ENCODE results near the gene HCN3. TPM values are rescaled to one million over a fixed set of nuclear protein-coding genes. Genes with fewer than 3 reads are reported as not detected.

Gene HCN3
- total RNA-seq, 6 experiments from 2014 or later = 1.3 to 1.6 (median 1.5) TPM

DNA sequence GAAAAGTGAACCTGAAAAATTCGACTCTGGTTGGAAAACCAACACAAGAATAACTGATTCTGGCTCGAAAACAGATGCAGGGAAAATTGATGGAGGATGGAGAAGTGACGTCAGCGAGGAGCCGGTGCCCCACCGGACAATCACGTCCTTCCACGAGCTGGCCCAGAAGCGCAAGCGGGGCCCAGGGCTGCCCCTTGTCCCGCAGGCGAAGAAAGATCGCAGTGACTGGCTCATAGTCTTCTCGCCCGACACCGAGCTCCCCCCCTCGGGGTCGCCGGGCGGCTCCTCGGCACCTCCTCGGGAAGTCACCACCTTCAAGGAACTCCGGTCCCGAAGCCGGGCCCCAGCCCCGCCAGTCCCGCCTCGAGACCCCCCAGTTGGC, 45.3 kb downstream of the HCN3 start:
- peak overlapping the region; percentile 96 for H3K4me3 Mint-ChIP-seq
- TF ChIP-seq, protein P1, sequence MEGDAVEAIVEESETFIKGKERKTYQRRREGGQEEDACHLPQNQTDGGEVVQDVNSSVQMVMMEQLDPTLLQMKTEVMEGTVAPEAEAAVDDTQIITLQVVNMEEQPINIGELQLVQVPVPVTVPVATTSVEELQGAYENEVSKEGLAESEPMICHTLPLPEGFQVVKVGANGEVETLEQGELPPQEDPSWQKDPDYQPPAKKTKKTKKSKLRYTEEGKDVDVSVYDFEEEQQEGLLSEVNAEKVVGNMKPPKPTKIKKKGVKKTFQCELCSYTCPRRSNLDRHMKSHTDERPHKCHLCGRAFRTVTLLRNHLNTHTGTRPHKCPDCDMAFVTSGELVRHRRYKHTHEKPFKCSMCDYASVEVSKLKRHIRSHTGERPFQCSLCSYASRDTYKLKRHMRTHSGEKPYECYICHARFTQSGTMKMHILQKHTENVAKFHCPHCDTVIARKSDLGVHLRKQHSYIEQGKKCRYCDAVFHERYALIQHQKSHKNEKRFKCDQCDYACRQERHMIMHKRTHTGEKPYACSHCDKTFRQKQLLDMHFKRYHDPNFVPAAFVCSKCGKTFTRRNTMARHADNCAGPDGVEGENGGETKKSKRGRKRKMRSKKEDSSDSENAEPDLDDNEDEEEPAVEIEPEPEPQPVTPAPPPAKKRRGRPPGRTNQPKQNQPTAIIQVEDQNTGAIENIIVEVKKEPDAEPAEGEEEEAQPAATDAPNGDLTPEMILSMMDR (IDR thresholded peaks at IDR 0.05) = no peak
- peak; percentile 26 for DNase-seq
- H3K27me3 Mint-ChIP-seq (ENCODE audit: insufficient read depth) = peaks cover 13% of the 10 kb centered on the region
- peaks cover 40% of the 10 kb centered on the region for H3K4me1 Mint-ChIP-seq (ENCODE audit: low read depth)
- H3K27ac Mint-ChIP-seq = peak overlapping the region; percentile 86
- no peaks in the 10 kb centered on the region for H3K9me3 Mint-ChIP-seq
- H3K36me3 Mint-ChIP-seq (ENCODE audit: low read depth) = peaks cover 5% of the 10 kb centered on the region; the same call in 1 of the 2 replicates

DNA sequence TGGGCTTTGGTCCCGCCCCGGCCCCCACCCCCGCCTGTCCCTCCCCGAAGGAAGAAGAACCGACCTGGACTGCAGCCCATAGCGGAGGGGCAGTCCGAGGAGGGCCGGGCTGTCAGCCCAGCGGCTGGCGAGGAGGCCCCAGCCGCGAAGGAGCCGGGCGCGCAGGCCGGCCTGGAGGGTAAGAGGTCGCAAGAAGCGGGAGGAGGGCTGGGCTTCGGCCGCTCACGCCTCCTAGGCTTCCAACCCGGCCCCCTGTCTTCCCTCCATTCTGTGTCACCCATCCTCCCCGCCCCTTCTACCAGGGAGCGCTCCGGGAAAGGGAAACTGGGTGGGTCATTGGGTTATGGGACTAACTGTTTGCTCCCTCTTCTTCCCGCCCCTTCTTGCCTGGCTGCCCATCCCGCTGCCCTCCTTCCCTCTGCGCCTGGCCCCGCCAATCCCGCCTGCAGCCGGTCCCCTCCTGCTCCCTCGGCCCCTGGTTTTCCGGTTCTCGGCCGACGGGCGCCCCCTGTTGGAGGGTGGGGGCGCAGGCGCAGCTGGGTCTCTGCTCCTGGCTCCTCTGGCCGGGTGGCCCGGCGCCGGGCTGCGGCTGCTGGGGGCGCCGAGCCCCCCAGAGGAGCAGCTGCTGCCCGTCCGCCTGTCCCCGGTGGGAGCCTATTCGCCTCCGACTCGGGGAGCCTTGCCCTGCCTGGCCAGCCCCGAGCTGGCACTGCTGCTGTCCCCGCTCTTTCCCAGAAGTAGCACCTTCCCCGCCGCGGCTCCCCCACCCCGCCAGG, 45.9 kb downstream of the HCN3 start:
- peak overlapping the region; percentile 96 for H3K4me3 Mint-ChIP-seq
- H3K9me3 Mint-ChIP-seq = no peaks in the 10 kb centered on the region
- H3K4me1 Mint-ChIP-seq (ENCODE audit: low read depth) = peaks cover 40% of the 10 kb centered on the region
- peaks cover 13% of the 10 kb centered on the region for H3K27me3 Mint-ChIP-seq (ENCODE audit: insufficient read depth)
- H3K27ac Mint-ChIP-seq = peak overlapping the region; percentile 86
- peak; percentile 96 for DNase-seq
- TF ChIP-seq, protein P1 (IDR thresholded peaks at IDR 0.05) = peak; percentile 99
- H3K36me3 Mint-ChIP-seq (ENCODE audit: low read depth) = peaks cover 5% of the 10 kb centered on the region; the same call in 1 of the 2 replicates

DNA sequence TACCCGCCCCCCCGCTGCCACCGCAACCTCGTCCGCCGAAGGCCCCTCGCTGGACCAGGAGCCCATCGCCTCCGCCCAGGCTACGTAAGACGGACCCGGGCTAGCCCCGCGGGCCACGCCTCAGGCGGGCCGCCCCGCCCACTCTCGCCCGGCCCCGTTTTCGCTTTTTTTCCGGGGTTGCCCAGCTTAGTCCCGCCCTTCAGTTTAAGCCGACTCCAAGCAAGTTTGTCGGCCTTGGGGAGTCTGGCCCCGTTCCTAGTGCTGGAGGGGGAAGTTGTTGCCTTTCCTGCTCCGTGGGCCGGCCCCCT, 46.4 kb downstream of the HCN3 start:
- Mint-ChIP-seq H3K36me3 (ENCODE audit: low read depth) (peaks cover 5% of the 10 kb centered on the region; the same call in 1 of the 2 replicates), H3K27ac (peak overlapping the region; percentile 80), H3K4me1 (ENCODE audit: low read depth) (peaks cover 40% of the 10 kb centered on the region), H3K9me3 (no peaks in the 10 kb centered on the region), H3K27me3 (ENCODE audit: insufficient read depth) (peaks cover 14% of the 10 kb centered on the region), H3K4me3 (peak overlapping the region; percentile 96)
- TF ChIP-seq, protein P1 (IDR thresholded peaks at IDR 0.05) = no peak
- peak; percentile 83 for DNase-seq

DNA sequence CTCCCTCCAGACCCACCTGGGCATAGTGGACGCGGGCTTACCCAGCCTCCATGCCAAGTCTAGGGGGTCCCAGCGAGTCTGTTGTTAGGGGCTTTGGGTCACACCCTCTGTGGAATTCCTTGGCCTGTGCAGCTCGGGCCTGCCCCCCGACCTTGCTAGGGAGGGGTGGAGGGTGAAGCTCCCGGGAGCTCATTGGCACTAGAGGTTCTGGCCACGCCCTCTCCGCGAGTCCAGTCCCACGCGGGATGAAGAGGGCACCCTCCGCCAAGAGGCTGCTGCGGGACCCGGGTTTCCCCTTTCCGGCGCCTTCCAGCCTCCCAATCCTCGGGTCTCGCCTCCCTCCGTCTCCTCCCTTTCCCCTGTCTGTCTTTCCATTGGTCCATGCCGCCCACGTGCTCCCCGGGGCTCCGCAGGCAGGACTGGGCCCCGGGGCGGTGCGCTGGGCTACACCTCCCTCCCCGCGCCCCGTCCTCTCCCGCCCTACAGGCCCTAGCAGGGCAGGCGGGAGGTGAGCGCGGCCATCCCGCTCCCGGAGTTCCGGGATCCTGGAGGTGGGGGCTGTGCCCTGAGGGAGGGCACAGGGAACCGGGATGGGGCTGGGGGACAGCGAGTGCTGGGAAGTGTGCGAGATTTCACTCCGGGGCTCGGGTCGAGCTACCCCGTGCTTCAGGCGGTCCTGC, 46.9 kb downstream of the HCN3 start:
- Mint-ChIP-seq H3K9me3 (no peaks in the 10 kb centered on the region), H3K4me1 (ENCODE audit: low read depth) (peaks cover 40% of the 10 kb centered on the region), H3K27me3 (ENCODE audit: insufficient read depth) (peaks cover 16% of the 10 kb centered on the region), H3K4me3 (peak overlapping the region; percentile 96), H3K36me3 (ENCODE audit: low read depth) (peaks cover 5% of the 10 kb centered on the region; the same call in 1 of the 2 replicates), H3K27ac (peak overlapping the region; percentile 80)
- DNase-seq = peak; percentile 95
- TF ChIP-seq, protein P1 (IDR thresholded peaks at IDR 0.05) = no peak

DNA sequence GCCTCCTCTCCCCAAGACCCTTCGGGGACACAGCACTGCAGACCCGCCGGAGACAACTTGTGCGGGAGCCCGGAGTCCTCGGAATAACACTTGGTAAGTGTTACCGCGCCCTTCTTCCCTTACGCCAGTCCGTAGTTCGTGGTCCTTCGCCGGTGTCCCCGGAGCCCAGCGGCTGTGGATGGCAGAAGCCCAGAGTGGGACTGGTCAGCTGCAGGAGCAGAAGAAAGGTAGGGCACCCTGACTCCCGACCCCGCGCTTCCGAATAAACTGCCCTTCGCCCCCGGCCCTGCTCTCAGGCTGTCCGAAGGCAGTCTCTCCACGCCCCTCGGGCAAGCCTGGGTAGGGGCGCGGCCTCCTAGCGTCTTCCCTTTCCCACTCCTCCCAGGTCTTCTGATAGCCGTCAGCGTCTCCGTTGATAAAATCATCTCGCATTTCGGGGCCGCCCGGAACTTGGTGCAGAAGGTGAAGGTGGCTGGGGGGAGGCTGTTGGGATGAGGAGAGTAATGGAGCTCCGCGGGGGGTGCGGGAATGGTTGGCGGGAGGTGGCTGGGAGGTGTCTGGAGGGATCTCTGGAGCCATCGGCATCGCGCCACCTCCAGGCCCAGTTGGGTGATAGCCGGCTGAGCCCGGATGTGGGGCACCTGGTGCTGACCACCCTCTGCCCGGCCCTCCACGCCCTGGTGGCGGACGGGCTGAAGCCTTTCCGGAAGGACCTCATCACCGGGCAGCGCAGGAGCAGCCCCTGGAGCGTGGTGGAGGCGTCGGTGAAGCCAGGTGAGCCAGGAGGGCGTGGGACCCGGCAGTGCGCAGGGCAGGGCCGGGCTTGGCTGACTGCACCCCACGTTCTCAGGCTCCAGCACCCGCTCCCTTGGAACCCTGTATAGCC, 47.7 kb downstream of the HCN3 start:
- peak; percentile 40 for DNase-seq
- TF ChIP-seq, protein P1 (IDR thresholded peaks at IDR 0.05) = peak; percentile 78
- Mint-ChIP-seq H3K27me3 (ENCODE audit: insufficient read depth) (peaks cover 17% of the 10 kb centered on the region), H3K27ac (peak overlapping the region; percentile 74), H3K4me3 (peak overlapping the region; percentile 96), H3K36me3 (ENCODE audit: low read depth) (peaks cover 5% of the 10 kb centered on the region; the same call in 1 of the 2 replicates), H3K4me1 (ENCODE audit: low read depth) (peaks cover 38% of the 10 kb centered on the region), H3K9me3 (no peaks in the 10 kb centered on the region)

Measured in HFFc6 (cell line).